NB4 (cell line): ENCODE results near the gene CTDSP1.

Experiments
- DNase-seq: peaks from one replicate; pipeline ENCODE4 v3.0.0; 2010; ENCODE audit warnings: low read depth
- H3K4me3 ChIP-seq: one replicate; pipeline ENCODE4 v1.5.1; 2011; ENCODE audit warnings: mild to moderate bottlenecking, low read depth, low read length, moderate library complexity
- CTCF ChIP-seq: IDR thresholded peaks from one replicate; pipeline ENCODE4 v1.5.1; 2012; ENCODE audit warnings: low read depth, low read length
- MAX ChIP-seq: IDR thresholded peaks from 2 replicates; pipeline ENCODE4 v1.6.1; 2011; ENCODE audit warnings: low read depth, low read length
- MYC ChIP-seq: IDR thresholded peaks from 2 replicates; pipeline ENCODE4 v1.6.1; 2011; ENCODE audit warnings: low read depth, low read length
- POLR2A ChIP-seq: IDR thresholded peaks from 2 replicates; pipeline ENCODE4 v1.6.1; 2011; ENCODE audit warnings: mild to moderate bottlenecking; ENCODE audit not compliant: insufficient read length; ENCODE audit errors: extremely low read depth

Gene CTDSP1

GRCh38 chr2:218395826-218396687 is 3.6 kb upstream of the CTDSP1 start:
- H3K4me3 ChIP-seq, result peak overlapping the region; percentile 73
- DNase-seq, result peak; percentile 99
- TF ChIP-seq MAX, result peak; percentile 46; the same call in 1 of the 2 replicates
- peak; percentile 14 for TF ChIP-seq POLR2A
- TF ChIP-seq MYC, result peak; percentile 79
- TF ChIP-seq CTCF, result peak; percentile 70

- peak; percentile 95 for DNase-seq
- TF ChIP-seq CTCF (no peak), MYC (peak; percentile 68; the same call in 1 of the 2 replicates), POLR2A (no peak), MAX (peak; percentile 90)
- peak overlapping the region; percentile 73 for H3K4me3 ChIP-seq
These were observed 2.8 kb upstream of the CTDSP1 start for GRCh38 chr2:218396688-218397462.

- no peak for DNase-seq
- TF ChIP-seq POLR2A (no peak), CTCF (no peak), MAX (no peak), MYC (no peak)
- peak overlapping the region; percentile 73 for H3K4me3 ChIP-seq
These were observed 2.2 kb upstream of the CTDSP1 start for GRCh38 chr2:218397463-218397819.

GRCh38 chr2:218397820-218398436 is 1.7 kb upstream of the CTDSP1 start:
- H3K4me3 ChIP-seq, result peak overlapping the region; percentile 73
- TF ChIP-seq MAX (peak; percentile 46; the same call in 1 of the 2 replicates), MYC (peak; percentile 56; the same call in 1 of the 2 replicates), CTCF (no peak), POLR2A (peak; percentile 37)
- peak; percentile 93 for DNase-seq
